Stimulated activated CD4-positive, alpha-beta T cell treated with anti-CD3 and anti-CD28 coated beads, Interleukin-1b, Interleukin-23, amount 100 ng/mL, for 4 hours (primary cell): Measurements from ENCODE around the gene PCDHA1.
"Not testable (repeated sequence)": the region's sequence is repeated elsewhere in the genome, so short reads cannot be mapped to it uniquely, and the experiment has no call there.

Source experiments
- DNase-seq, 2 donors: peaks; one replicate each; pipeline ENCODE4 v3.0.0-alpha.2; 2020; ENCODE audit warnings: low read depth in 2 of 2

The PCDHA1 gene

DNA sequence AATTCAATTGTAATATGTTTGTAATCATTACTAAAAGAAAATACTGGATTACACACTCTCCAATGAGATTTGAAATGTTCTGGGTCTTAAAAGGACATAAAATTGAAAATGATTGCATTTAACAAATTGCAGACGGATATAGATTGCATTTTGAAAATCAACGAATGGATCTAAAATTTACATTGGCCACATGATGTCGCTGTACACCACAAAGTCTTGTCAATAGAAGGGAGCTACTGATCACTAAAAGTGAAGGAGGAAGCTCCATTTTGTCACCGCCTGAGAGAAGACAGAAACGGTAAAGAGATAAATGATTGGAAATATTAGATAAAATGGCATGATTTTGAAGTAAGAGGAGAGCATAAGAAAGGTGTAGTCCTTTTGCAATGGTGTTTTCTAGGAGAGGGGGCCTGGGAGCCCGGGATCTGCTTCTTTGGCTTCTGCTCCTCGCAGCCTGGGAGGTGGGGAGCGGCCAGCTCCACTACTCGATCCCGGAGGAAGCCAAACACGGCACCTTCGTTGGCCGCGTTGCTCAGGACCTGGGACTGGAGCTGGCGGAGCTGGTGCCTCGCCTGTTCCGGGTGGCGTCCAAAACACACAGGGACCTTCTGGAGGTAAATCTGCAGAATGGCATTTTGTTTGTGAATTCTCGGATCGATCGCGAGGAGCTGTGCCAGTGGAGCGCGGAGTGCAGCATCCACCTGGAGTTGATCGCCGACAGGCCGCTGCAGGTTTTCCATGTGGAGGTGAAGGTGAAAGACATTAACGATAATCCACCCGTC is at the start of gene PCDHA1:
Gene PCDHA1, plus strand, starts transcription at position 236 of the 782 bp plus-strand sequence.
- no peak for DNase-seq

DNA sequence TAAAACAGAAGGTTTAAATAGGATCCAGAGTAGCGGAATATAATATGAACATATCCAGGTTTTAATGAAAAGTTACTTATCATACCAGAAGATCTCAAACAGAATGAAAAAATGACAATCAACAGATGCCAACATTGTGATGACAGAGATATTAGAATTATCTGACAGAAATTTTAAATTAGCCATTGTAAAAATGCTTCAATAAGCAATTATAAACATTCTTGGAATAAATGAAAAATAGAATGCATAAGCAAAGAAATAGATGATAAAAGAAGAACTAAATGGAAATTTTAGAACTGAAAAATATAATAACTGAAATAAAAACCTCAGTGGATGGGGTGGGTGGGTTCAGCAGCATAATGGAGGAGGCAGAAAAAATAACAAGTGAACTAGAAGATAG is 48.5 kb upstream of the PCDHA1 start:
- DNase-seq: no peak

DNA sequence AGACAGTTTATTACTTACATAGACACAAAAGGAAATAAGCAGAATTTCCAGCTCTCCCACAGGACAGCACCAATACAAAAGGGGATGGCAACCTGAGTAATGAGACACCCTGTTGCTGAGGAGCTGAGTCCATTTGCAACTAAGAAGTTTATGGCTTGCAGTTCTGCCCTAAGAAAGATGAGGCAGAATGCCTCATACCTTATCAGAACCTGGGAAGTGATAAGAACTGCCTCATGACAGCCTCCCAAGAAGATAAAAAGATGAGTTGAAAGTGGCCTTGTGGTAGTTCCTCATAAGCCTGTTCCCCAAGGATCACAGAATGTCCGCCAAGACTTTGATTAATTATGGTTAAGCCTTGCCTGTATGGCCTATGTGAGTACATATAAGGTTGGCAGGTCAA is 44.0 kb upstream of the PCDHA1 start:
- no peak for DNase-seq

DNA sequence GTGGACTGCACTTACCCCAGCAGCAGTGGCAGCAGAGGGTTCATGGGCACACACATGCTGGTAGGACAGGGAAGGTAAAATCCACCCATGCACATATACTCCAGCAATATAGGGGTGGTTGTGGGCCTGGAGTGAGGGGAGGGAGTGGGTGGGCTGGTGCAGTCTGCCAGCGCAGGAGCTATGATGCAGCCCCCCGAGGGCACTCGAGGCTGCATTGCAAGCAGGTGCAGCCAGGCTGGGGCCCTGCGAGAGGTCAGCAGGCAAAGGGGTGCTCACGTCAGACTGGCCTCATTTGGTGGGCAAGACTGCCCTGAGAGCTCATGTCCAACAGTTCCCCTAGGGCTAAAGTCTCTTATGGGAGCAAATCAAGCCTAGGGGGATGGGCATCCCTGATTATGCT is 32.4 kb upstream of the PCDHA1 start:
- no peak for DNase-seq

DNA sequence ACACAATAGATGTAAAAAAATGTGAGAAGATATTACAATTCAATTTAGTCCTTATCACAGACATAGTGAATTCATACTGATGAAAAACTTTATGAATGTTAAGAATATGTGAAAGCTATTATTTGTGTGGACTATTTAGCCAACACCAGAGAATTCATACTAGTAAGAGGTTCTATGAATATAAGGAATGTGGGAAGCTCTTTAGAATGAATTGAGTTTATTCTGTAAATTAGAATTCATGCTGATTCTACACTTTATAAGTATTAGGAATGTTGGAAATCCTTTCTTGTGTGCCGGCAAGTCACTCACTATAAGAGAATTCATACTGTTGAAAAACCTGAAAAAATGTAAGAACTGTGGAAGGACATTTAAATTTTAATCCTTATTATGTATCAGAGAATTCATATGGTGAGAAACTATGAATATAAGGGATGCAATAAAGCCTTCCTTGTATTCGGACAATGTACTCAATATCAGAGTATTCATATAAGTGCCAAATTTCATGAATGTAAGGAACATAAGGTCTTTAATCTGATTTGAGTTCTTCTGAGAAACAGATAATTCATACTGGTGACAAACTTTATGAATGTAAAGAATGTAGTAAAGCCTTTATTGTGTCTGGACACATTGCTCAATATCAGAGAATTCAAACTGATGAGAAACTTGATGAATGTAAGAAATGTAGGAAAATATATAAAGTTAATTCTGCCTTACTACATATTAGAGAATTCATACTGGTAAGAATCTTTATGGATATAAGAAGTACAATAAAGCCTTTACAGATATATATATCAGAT is 21.6 kb upstream of the PCDHA1 start:
- no peak for DNase-seq

DNA sequence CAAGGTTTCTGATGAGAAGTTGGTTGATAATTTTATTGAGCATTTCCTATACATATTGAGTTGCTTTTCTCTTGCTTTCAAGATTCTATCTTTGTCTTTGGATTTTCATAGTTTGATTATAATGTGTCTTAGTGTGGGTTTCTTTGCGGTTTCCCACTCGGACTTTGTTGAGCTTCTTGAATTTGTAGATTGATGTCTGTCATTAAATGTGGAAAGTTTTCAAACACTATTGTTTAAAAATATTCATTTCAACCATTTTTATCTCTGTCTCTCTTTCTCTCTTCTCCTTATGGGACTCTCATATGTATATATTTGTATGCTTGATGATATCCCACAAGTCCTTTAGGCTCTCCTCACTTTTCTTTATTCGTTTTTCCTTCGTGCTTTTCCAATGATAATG is 18.5 kb upstream of the PCDHA1 start:
- DNase-seq: no peak

DNA sequence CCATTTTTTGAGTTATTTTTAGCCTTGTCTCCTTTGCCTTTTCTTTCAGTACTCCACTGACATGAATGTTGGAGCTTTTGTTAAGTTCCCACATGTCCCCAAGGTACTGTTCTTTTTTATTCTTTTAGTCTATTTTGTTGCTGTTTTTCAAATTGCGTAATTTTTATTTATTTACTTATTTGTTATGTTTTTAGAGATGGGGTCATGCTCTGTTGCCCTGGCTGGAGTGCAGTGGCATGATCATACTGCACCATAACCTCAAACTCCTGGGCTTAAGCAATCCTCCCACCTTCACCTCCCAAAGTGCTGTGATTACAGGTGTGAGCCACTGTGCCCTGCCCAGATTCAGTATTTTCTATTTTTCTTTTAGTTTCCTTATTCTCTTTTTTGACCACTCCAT is 5.4 kb upstream of the PCDHA1 start:
- DNase-seq: no peak

DNA sequence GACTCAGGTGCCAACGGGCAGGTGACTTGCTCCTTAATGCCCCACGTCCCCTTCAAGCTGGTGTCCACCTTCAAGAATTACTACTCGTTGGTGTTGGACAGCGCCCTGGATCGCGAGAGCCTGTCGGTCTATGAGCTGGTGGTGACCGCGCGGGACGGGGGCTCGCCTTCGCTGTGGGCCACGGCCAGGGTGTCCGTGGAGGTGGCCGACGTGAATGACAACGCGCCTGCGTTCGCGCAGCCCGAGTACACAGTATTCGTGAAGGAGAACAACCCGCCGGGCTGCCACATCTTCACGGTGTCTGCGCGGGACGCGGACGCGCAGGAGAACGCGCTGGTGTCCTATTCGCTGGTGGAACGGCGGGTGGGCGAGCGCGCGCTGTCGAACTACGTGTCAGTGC is 1.5 kb downstream of the PCDHA1 start:
- not testable (repeated sequence) for DNase-seq

DNA sequence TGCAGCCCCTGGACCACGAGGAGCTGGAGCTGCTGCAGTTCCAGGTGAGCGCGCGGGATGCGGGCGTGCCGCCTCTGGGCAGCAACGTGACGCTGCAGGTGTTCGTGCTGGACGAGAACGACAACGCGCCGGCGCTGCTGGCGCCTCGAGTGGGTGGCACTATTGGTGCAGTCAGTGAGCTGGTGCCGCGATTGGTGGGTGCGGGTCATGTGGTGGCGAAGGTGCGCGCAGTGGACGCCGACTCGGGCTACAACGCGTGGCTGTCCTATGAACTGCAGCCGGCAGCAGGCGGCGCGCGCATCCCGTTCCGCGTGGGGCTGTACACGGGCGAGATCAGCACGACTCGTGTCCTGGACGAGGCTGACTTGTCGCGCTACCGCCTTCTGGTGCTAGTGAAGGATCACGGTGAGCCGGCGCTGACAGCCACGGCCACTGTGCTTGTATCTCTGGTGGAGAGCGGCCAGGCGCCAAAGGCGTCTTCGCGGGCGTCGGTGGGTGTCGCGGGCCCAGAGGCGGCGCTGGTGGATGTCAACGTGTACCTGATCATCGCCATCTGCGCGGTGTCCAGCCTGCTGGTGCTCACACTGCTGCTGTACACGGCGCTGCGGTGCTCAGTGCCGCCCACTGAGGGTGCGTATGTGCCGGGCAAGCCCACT is 2.0 kb downstream of the PCDHA1 start:
- not testable (repeated sequence) for DNase-seq

DNA sequence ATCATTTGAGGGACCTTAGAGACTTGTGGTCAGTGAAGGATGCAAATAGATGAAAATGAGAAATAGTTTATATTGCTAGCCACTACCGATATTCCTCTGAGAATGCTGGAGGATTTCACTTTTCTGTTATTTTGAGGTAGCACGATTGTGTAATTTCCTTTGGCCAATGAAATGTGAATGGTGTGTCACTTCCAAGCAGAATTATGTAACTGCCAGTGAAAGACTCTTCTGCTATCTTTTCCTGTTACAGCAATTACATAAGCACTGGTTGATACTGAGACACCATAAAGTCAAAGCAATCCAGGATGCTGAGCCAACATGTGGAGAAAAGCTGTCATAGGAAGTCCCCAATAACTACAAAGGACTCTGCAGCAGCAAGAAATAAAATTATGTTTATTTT is 5.1 kb downstream of the PCDHA1 start:
- DNase-seq: no peak

DNA sequence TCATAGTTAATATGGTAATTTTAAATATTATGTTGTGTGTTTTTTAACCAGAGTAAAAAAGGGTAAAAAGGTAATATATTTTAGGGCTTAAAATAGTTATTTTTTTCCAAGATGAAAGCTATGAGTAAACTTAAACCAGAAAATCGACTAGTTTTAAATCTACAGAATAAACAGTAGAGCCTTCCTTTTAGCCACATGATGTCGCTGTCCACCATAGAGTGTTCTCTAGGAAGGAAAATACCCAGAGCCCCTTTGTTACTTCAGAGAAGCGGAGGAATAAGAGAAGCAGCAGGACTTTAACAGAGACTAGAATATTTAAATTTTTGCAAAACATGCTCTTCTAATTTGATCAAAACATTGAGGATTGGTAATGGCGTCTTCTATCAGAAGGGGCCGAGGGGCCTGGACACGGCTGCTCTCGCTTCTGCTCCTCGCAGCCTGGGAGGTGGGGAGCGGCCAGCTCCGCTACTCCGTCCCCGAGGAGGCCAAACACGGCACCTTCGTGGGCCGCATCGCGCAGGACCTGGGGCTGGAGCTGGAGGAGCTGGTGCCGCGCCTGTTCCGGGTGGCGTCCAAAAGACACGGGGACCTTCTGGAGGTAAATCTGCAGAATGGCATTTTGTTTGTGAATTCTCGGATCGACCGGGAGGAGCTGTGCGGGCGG is 8.8 kb downstream of the PCDHA1 start, which contains the start of gene PCDHA2:
Gene PCDHA2, plus strand, starts transcription at position 258 of the 664 bp plus-strand sequence.
- no peak for DNase-seq

DNA sequence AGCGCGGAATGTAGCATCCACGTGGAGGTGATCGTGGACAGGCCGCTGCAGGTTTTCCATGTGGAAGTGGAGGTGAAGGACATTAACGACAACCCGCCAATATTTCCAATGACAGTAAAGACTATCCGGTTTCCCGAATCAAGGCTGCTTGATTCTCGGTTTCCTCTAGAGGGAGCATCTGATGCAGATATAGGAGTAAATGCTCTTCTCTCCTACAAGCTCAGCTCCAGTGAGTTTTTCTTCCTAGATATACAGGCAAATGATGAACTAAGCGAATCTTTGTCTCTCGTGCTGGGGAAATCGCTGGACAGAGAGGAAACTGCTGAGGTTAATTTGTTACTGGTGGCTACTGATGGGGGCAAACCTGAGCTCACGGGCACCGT is 9.3 kb downstream of the PCDHA1 start:
- no peak for DNase-seq

DNA sequence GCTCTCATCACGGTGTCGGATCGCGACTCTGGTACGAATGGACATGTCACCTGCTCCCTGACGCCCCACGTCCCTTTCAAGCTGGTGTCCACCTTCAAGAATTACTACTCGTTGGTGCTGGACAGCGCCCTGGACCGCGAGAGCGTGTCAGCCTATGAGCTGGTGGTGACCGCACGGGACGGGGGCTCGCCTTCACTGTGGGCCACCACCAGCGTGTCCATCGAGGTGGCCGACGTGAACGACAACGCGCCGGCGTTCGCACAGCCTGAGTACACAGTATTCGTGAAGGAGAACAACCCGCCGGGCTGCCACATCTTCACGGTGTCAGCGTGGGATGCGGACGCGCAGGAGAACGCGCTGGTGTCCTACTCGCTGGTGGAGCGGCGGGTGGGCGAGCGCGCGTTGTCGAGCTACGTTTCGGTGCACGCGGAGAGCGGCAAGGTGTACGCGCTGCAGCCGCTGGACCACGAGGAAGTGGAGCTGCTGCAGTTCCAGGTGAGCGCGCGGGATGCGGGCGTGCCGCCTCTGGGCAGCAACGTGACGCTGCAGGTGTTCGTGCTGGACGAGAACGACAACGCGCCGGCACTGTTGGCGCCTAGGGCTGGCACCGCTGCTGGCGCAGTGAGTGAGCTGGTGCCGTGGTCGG is 10.3 kb downstream of the PCDHA1 start:
- DNase-seq: not testable (repeated sequence)

DNA sequence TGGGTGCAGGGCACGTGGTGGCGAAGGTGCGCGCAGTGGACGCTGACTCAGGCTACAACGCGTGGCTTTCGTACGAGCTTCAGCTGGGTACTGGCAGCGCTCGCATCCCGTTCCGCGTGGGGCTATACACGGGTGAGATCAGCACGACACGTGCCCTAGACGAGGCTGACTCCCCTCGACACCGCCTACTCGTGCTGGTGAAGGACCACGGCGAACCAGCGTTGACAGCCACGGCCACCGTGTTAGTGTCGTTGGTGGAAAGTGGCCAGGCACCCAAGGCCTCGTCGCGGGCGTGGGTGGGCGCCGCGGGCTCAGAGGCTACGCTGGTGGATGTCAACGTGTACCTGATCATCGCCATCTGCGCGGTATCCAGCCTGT is 10.8 kb downstream of the PCDHA1 start:
- no peak for DNase-seq

DNA sequence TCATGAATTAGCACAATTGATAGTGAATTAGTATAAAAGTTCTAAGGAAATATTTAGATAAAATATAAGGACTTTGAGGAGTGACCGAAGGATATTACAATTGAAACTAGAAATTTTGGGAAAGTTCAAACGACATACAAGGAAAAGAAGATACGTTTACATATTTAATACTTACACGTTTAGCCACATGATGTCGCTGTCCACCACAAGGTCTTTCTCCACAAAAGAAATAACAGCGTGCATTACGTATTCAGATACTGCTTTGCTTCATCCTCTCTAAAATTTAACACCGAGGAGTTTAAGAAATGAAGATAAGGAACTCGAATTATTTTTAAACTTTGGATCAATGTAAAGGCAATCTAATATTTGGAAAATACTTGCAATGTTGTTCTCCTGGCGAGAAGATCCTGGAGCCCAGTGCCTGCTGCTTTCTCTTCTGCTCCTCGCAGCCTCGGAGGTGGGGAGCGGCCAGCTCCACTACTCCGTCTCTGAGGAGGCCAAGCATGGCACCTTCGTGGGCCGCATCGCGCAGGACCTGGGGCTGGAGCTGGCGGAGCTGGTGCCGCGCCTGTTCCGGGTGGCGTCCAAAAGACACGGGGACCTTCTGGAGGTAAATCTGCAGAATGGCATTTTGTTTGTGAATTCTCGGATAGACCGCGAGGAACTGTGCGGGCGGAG is 15.0 kb downstream of the PCDHA1 start, which contains the start of gene PCDHA3:
Gene PCDHA3, plus strand, starts transcription at position 242 of the 678 bp plus-strand sequence.
- no peak for DNase-seq

DNA sequence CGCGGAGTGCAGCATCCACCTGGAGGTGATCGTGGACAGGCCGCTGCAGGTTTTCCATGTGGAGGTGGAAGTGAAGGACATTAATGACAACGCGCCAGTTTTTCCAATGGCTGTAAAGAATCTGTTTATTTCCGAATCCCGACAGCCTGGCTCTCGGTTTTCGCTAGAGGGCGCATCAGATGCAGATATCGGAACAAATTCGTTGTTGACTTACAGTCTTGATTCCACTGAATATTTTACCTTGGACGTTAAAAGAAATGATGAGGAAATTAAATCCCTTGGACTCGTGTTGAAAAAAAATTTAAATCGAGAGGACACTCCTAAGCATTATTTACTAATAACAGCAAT is 15.5 kb downstream of the PCDHA1 start:
- no peak for DNase-seq

DNA sequence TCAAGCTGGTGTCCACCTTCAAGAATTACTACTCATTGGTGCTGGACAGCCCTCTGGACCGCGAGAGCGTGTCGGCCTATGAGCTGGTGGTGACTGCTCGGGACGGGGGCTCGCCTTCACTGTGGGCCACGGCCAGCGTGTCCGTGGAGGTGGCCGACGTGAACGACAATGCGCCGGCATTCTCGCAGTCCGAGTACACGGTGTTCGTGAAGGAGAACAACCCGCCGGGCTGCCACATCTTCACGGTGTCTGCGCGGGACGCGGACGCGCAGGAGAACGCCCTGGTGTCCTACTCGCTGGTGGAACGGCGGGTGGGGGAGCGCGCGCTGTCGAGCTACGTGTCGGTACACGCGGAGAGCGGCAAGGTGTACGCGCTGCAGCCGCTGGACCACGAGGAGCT is 16.4 kb downstream of the PCDHA1 start:
- not testable (repeated sequence) for DNase-seq

DNA sequence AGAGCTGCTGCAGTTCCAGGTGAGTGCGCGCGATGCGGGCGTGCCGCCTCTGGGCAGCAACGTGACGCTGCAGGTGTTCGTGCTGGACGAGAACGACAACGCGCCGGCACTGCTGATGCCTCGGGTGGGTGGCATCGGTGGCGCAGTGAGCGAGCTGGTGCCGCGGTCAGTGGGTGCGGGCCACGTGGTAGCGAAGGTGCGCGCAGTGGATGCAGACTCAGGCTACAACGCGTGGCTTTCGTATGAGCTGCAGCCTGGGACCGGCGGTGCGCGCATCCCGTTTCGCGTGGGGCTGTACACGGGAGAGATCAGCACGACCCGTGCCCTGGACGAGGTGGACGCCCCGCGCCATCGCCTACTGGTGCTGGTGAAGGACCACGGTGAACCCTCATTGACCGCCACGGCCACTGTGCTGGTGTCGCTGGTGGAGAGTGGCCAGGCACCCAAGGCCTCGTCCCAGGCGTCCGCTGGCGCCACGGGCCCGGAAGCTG is 16.9 kb downstream of the PCDHA1 start:
- DNase-seq: no peak

DNA sequence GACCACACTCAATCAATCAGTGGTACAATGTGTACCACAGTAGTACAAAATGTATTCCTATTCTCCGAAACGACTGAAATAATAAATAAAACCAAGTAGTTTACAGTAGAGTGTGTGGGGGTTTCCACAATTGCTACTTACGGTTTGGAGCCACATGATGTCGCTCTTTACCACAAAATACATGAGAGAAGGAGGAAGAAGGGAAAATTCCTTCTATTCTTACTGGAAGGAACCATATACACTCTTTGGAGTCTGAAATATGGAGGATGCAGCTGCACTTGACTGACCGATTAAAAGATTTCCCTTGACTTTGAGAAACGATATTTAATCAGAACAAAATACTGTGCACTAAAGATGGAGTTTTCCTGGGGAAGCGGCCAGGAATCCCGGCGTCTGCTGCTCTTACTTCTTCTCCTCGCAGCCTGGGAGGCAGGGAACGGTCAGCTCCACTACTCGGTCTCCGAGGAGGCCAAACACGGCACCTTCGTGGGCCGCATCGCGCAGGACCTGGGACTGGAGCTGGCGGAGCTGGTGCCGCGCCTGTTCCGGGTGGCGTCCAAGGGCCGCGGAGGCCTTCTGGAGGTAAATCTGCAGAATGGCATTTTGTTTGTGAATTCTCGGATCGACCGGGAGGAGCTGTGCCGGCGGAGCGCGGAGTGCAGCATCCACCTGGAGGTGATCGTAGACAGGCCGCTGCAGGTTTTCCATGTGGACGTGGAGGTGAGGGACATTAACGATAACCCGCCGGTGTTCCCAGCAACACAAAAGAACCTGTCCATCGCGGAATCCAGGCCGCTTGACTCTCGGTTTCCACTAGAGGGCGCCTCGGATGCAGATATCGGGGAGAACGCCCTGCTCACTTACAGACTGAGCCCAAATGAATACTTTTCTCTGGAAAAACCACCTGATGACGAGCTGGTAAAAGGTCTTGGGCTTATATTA is 21.2 kb downstream of the PCDHA1 start, which contains the start of gene PCDHA4:
Gene PCDHA4, plus strand, starts transcription at position 235 of the 942 bp plus-strand sequence.
- no peak for DNase-seq
